Peyer's patch (tissue), 4 donors: ENCODE measurements around the gene DIPK1B. TPM values are rescaled to one million over a fixed set of nuclear protein-coding genes. Genes with fewer than 3 reads are reported as not detected.

Experiments
- DNase-seq, 3 donors: peaks; one replicate each; pipeline ENCODE4 v3.0.0-alpha.2; 2017 to 2019
- H3K27ac ChIP-seq, 4 donors: fragments of 200-600 bp; sonication (generic); one replicate each; pipeline ENCODE4 v1.5.1; 2016 to 2019
- H3K27me3 ChIP-seq, 2 donors: fragments of 200-600 bp; sonication (generic); one replicate each; pipeline ENCODE4 v1.5.1; 2019
- H3K36me3 ChIP-seq, 3 donors: fragments of 200-600 bp; sonication (generic); one replicate each; pipeline ENCODE4 v1.5.1; 2016 to 2019
- H3K4me1 ChIP-seq, 4 donors: fragments of 200-600 bp; sonication (generic); one replicate each; pipeline ENCODE4 v1.5.1; 2016 to 2019
- H3K4me3 ChIP-seq, 4 donors: fragments of 200-600 bp; sonication (generic); 1 replicate in 3 of 4; 2 replicates in 1 of 4; pipeline ENCODE4 v1.5.1; 2016 to 2019; ENCODE audit warnings: mild to moderate bottlenecking in 1 of 4
- H3K9me3 ChIP-seq, 4 donors: fragments of 200-600 bp; sonication (generic); one replicate each; pipeline ENCODE4 v1.5.1; 2016 to 2019; ENCODE audit warnings: mild to moderate bottlenecking in 1 of 4
- CTCF ChIP-seq, 6 experiments: fragments of 450-650 bp in 4 of 6; fragments of 200-600 bp in 2 of 6; sonication (generic) in 1 of 6; IDR thresholded peaks; one replicate each; pipeline ENCODE4 v1.5.1; 2017 to 2019; ENCODE audit warnings: antibody characterized with exemption in 6 of 6, mild to moderate bottlenecking in 3 of 6, moderate library complexity in 1 of 6
- POLR2A ChIP-seq, 2 donors: fragments of 450-650 bp; IDR thresholded peaks; one replicate each; pipeline ENCODE4 v1.5.1; 2017; ENCODE audit warnings: antibody characterized with exemption in 2 of 2, mild to moderate bottlenecking in 2 of 2, moderate library complexity in 2 of 2
- total RNA-seq, 4 donors: library from RNA; depleted of rRNA; stranded (reverse); fragments of >200 nt; gene quantifications; one replicate each; pipeline ENCODE4 v1.1.0, GENCODE V29; 2016

DIPK1B gene
- total RNA-seq, 4 donors from 2014 or later = 0.70 to 5.8 (median 2.6) TPM

- DNase-seq = no peak
- Histone ChIP-seq H3K36me3 (peaks cover 0 to 42% (median 0%) of the 10 kb centered on the region in 3 donors), H3K27ac (peak overlapping the region in 2 of 4 donors; percentile 39 to 50), H3K9me3 (no peaks in the 10 kb centered on the region), H3K27me3 (no peaks in the 10 kb centered on the region), H3K4me3 (no peak overlapping the region), H3K4me1 (peaks cover 0 to 60% (median 2%) of the 10 kb centered on the region in 4 donors)
- no peak for TF ChIP-seq POLR2A (IDR thresholded peaks at IDR 0.05)
- TF ChIP-seq CTCF (IDR thresholded peaks at IDR 0.05) = no peak
Observed at GRCh38 chr9:136672431-136673087, 39.8 kb upstream of the DIPK1B start.

GRCh38 chr9:136673088-136673974, 39.0 kb upstream of the DIPK1B start:
- H3K4me3 ChIP-seq = no peak overlapping the region
- no peak for DNase-seq
- peaks cover 0 to 68% (median 2%) of the 10 kb centered on the region in 4 donors for H3K4me1 ChIP-seq
- H3K27ac ChIP-seq = no peak overlapping the region
- TF ChIP-seq POLR2A (IDR thresholded peaks at IDR 0.05) (no peak), CTCF (IDR thresholded peaks at IDR 0.05) (no peak)
- no peaks in the 10 kb centered on the region for H3K9me3 ChIP-seq
- H3K27me3 ChIP-seq = no peaks in the 10 kb centered on the region
- H3K36me3 ChIP-seq = peaks cover 0 to 42% (median 0%) of the 10 kb centered on the region in 3 donors

GRCh38 chr9:136673975-136674785, 38.2 kb upstream of the DIPK1B start:
- Histone ChIP-seq H3K4me3 (no peak overlapping the region), H3K36me3 (peaks cover 0 to 42% (median 0%) of the 10 kb centered on the region in 3 donors), H3K27me3 (no peaks in the 10 kb centered on the region), H3K9me3 (no peaks in the 10 kb centered on the region), H3K4me1 (peaks cover 0 to 70% (median 2%) of the 10 kb centered on the region in 4 donors), H3K27ac (peak overlapping the region in 1 of 4 donors; percentile 91)
- no peak for TF ChIP-seq CTCF (IDR thresholded peaks at IDR 0.05)
- TF ChIP-seq POLR2A (IDR thresholded peaks at IDR 0.05) = no peak
- DNase-seq = no peak

- H3K4me3 ChIP-seq = no peak overlapping the region
- no peaks in the 10 kb centered on the region for H3K27me3 ChIP-seq
- peaks cover 0 to 49% (median 0%) of the 10 kb centered on the region in 3 donors for H3K36me3 ChIP-seq
- peak in 2 of 3 donors; percentile 83 to 87 for DNase-seq
- H3K9me3 ChIP-seq = no peaks in the 10 kb centered on the region
- H3K4me1 ChIP-seq = peaks cover 0 to 77% (median 2%) of the 10 kb centered on the region in 4 donors
- TF ChIP-seq CTCF (IDR thresholded peaks at IDR 0.05) (peak in 1 of 6 experiments; percentile 3), POLR2A (IDR thresholded peaks at IDR 0.05) (no peak)
- H3K27ac ChIP-seq = peak overlapping the region in 3 of 4 donors; percentile 57 to 91 (median 78)
Observed at GRCh38 chr9:136674786-136675349, 37.5 kb upstream of the DIPK1B start.
